ENCODE results near the gene INPP5E.

DNA sequence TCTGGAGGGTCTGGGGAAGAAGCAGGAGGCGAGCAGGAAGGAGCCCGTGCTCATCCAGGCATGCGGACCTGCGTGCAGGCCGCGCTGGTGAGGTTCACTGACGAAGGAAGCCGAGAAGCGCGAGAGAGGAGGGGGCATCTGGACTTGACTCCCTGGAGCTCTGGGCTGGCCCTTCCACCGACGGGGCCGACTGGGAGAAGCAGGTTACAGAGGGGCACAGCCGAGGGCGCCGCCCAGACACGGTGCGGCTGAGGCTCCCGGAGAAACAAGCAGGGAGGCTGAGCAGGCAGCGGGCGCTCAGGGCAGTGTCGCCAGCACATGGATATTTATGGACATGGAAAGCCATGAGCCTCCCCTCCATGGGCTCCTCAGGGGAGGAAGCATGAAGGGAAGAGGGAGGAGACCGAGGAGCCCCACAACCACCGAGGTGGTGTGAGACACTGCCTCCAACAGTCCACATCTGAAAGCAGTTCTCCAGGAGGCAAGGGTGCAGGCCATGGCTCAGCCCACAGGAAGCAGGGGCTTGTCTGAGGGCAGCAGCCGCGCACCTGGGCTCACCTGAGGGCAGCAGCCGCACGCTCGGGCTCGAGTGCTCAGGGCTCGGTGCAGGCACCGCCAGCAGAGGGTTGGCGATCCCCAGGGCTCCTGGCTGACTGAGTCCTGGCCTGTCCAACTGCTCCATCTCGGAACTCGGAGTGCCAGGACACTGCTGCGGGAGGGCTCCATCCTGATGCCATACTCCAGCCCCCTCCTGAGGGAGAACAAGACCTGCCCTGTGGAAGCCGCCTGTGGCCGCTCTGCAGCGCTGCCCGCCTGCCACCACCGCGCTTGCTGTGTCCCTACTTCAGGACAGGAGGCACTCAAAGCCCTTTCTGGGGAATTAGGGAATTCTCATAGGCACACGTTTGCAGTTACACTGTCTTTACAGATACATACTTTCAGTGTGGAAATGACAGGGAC, 15.7 kb upstream of the INPP5E start:
- TF ChIP-seq, protein P1, sequence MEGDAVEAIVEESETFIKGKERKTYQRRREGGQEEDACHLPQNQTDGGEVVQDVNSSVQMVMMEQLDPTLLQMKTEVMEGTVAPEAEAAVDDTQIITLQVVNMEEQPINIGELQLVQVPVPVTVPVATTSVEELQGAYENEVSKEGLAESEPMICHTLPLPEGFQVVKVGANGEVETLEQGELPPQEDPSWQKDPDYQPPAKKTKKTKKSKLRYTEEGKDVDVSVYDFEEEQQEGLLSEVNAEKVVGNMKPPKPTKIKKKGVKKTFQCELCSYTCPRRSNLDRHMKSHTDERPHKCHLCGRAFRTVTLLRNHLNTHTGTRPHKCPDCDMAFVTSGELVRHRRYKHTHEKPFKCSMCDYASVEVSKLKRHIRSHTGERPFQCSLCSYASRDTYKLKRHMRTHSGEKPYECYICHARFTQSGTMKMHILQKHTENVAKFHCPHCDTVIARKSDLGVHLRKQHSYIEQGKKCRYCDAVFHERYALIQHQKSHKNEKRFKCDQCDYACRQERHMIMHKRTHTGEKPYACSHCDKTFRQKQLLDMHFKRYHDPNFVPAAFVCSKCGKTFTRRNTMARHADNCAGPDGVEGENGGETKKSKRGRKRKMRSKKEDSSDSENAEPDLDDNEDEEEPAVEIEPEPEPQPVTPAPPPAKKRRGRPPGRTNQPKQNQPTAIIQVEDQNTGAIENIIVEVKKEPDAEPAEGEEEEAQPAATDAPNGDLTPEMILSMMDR (IDR thresholded peaks at IDR 0.05) = no peak
- no peak for TF ChIP-seq POLR2A (IDR thresholded peaks at IDR 0.05)

Data from lower leg skin (tissue), 3 donors.